Inferior parietal cortex (tissue), 1 donor: ENCODE results near the gene SLC35F5.
"Not testable (repeated sequence)": the region's sequence is repeated elsewhere in the genome, so short reads cannot be mapped to it uniquely, and the experiment has no call there.

Source experiments
- DNase-seq: peaks from one replicate; pipeline ENCODE4 v3.0.0-alpha.2; 2016; ENCODE audit errors: extremely low spot score

The SLC35F5 gene

GRCh38 chr2:113756355-113757137 lies at the start of gene SLC35F5:
SLC35F5 (minus strand) TSS chr2:113756642; CDS start chr2:113756409, 233 bp downstream.
- DNase-seq, result peak; percentile 92

GRCh38 chr2:113799375-113799774 lies 42.9 kb upstream of the SLC35F5 start:
- DNase-seq, result no peak

GRCh38 chr2:113797237-113797636 lies 40.8 kb upstream of the SLC35F5 start:
- DNase-seq, result no peak

- DNase-seq, result no peak
Observed at GRCh38 chr2:113796592-113797175, 40.2 kb upstream of the SLC35F5 start.

- no peak for DNase-seq
Observed at GRCh38 chr2:113795405-113795920, 39.0 kb upstream of the SLC35F5 start.

GRCh38 chr2:113791697-113792590 lies 35.5 kb upstream of the SLC35F5 start:
- DNase-seq, result no peak

- no peak for DNase-seq
Observed at GRCh38 chr2:113784823-113785744, 28.6 kb upstream of the SLC35F5 start.

GRCh38 chr2:113780472-113780871 lies 24.0 kb upstream of the SLC35F5 start:
- DNase-seq, result no peak

GRCh38 chr2:113777371-113777770 lies 20.9 kb upstream of the SLC35F5 start:
- no peak for DNase-seq

- no peak for DNase-seq
Observed at GRCh38 chr2:113776949-113777348, 20.5 kb upstream of the SLC35F5 start.

- not testable (repeated sequence) for DNase-seq
Observed at GRCh38 chr2:113774616-113775015, 18.2 kb upstream of the SLC35F5 start.

- DNase-seq, result no peak
Observed at GRCh38 chr2:113770929-113771328, 14.5 kb upstream of the SLC35F5 start.

GRCh38 chr2:113769555-113769954 lies 13.1 kb upstream of the SLC35F5 start:
- no peak for DNase-seq

GRCh38 chr2:113768770-113769169 lies 12.3 kb upstream of the SLC35F5 start:
- DNase-seq, result no peak

- DNase-seq, result no peak
Observed at GRCh38 chr2:113767811-113768460, 11.5 kb upstream of the SLC35F5 start.

- DNase-seq, result no peak
Observed at GRCh38 chr2:113765276-113765675, 8.8 kb upstream of the SLC35F5 start.

GRCh38 chr2:113762377-113763118 lies 6.1 kb upstream of the SLC35F5 start:
- no peak for DNase-seq

- DNase-seq, result no peak
Observed at GRCh38 chr2:113760400-113760799, 4.0 kb upstream of the SLC35F5 start.

GRCh38 chr2:113757138-113757657 lies 756 bp upstream of the SLC35F5 start:
- DNase-seq, result no peak
